GM12875 (cell line): ENCODE measurements around the gene HPF1.

Experiments used
- H3K4me3 ChIP-seq: one replicate; pipeline ENCODE4 v1.5.1; 2011; ENCODE audit warnings: low read depth, low read length, control low read depth
- CTCF ChIP-seq: IDR thresholded peaks from 2 replicates; pipeline ENCODE4 v1.5.1; 2011; ENCODE audit warnings: low read depth, mild to moderate bottlenecking, control low read depth, inconsistent platforms, low read length, moderate library complexity, borderline replicate concordance; ENCODE audit not compliant: insufficient read depth

HPF1 gene

GRCh38 chr4:169766741-169767140 lies 9.0 kb upstream of the HPF1 start:
- H3K4me3 ChIP-seq: no peak overlapping the region
- no peak for TF ChIP-seq CTCF

GRCh38 chr4:169765835-169766234 lies 8.1 kb upstream of the HPF1 start:
- no peak for TF ChIP-seq CTCF
- H3K4me3 ChIP-seq: no peak overlapping the region

- H3K4me3 ChIP-seq: no peak overlapping the region
- TF ChIP-seq CTCF: no peak
These were observed 4.1 kb upstream of the HPF1 start for GRCh38 chr4:169761846-169762245.

GRCh38 chr4:169758401-169758962 lies 738 bp upstream of the HPF1 start:
- no peak for TF ChIP-seq CTCF
- no peak overlapping the region for H3K4me3 ChIP-seq

GRCh38 chr4:169756971-169757574 lies 671 bp downstream of the HPF1 start:
- no peak for TF ChIP-seq CTCF

GRCh38 chr4:169745291-169745690 lies 12.5 kb downstream of the HPF1 start:
- H3K4me3 ChIP-seq: no peak overlapping the region
- TF ChIP-seq CTCF: no peak

More at GRCh38 chr4:169756971-169757574, 671 bp downstream of the HPF1 start:
- peak overlapping the region; percentile 64 for H3K4me3 ChIP-seq

GRCh38 chr4:169744601-169745000 lies 13.1 kb downstream of the HPF1 start:
- no peak overlapping the region for H3K4me3 ChIP-seq

More at GRCh38 chr4:169744601-169745000, 13.1 kb downstream of the HPF1 start:
- no peak for TF ChIP-seq CTCF
